ENCODE measurements around the gene DAPL1.

Gene DAPL1

GRCh38 chr2:158777077-158777476 is 18.0 kb upstream of the DAPL1 start:
- no peak for DNase-seq (ENCODE audit: low read depth)

DNA sequence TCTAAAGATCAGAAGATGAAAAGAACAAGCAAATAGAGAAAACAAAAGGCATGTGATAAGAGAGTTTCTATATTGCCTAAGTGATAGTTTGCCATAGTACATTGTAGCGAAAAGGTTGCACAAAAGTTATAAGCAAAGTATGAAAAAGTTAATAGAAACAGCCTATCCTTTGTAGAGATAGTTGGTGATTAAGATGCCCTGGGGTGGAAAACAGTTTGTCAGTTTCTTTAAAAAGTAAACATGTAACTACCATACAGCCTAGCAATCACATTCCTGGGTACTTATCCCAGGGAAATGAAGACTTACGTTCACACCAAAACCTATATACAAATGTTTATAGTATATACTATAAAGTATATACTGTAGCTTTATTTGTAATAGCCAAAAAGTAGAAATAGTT is 16.9 kb upstream of the DAPL1 start:
- DNase-seq (ENCODE audit: low read depth): no peak

DNA sequence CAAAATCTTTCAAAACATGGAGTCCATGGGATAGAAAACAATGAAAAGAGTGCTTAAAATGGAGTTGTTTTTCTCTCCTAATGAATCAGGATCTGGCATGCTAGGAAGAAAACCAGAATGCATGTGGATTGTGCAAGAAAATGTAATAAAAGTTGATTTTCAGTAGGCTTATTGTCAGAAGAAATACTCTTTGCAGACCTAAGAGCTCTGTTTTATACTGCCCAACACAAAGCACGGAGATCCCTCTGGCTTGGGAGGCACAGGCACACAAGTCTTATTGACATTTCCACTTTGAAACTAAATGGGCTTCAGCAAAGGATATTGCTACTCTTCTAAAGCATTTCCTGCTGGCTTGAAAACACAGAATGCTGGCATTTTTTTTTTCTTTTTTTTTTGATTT is 15.5 kb upstream of the DAPL1 start:
- DNase-seq (ENCODE audit: low read depth): no peak

- no peak for DNase-seq (ENCODE audit: low read depth)
Measured at GRCh38 chr2:158781353-158781961, 13.7 kb upstream of the DAPL1 start.

DNA sequence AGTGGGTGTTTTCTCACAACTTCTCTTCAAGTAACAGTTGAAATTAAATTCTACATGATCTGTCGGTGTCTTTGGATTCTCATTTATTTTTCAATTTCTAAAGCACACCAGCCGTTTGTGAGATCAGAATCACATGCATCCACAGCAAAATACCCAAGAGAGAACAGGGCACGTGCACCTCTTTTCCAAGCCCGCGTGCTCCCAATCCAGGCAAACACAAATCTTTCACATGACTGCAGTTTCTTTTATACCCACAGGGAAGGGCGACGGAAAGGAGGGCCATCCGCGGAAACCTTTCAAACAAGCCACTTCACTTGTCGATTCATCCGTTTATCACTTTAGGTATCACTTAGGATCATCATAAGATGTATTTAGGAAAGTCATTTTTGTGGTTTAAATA is 13.0 kb upstream of the DAPL1 start:
- no peak for DNase-seq (ENCODE audit: low read depth)

DNA sequence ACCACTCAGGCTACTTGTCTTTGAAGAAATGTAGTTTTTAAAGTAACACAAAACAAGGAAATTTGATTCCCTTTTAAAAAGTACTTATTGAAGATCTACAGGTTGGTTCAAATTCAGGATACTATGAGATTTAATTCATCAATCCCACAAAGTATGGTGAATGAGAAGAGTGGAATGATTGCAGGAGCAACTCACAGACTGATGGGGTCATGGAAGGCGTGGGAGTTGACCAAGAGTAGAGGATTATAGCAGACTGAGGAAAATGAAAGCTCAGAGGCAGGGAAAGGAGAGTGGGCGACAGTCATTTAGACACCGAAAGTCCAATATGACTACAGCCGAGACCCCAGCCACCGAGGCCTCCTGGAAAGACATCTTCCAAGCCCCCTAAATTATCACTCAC is 12.5 kb upstream of the DAPL1 start:
- DNase-seq (ENCODE audit: low read depth): no peak

- DNase-seq (ENCODE audit: low read depth): no peak
Measured at GRCh38 chr2:158783923-158784322, 11.2 kb upstream of the DAPL1 start.

DNA sequence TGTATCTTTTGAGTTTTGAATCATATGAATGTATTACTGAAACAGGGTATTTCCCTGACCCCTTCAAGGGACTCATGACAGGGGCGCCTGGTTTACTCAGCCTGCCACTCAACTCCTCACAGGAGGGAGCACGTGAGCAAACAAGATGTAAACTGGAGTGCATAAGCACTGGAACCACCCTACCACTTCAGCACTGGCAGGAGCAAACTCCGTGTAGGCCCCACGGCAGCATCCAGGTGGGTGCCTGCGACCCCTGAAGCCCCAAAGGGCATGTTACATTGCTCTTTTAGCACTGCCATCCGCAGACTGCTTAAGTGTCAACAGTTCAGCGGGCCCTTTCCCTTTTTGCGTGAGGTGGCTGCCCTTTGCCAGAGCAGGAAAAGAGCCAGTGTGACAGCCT is 8.2 kb upstream of the DAPL1 start:
- DNase-seq (ENCODE audit: low read depth): no peak

GRCh38 chr2:158788951-158789350 is 6.2 kb upstream of the DAPL1 start:
- no peak for DNase-seq (ENCODE audit: low read depth)

- no peak for DNase-seq (ENCODE audit: low read depth)
Measured at GRCh38 chr2:158796652-158797051, 1.5 kb downstream of the DAPL1 start.

- no peak for DNase-seq (ENCODE audit: low read depth)
Measured at GRCh38 chr2:158797963-158798700, 3.0 kb downstream of the DAPL1 start.

GRCh38 chr2:158799181-158799580 is 4.1 kb downstream of the DAPL1 start:
- DNase-seq (ENCODE audit: low read depth): no peak

- no peak for DNase-seq (ENCODE audit: low read depth)
Measured at GRCh38 chr2:158803506-158803905, 8.4 kb downstream of the DAPL1 start.

DNA sequence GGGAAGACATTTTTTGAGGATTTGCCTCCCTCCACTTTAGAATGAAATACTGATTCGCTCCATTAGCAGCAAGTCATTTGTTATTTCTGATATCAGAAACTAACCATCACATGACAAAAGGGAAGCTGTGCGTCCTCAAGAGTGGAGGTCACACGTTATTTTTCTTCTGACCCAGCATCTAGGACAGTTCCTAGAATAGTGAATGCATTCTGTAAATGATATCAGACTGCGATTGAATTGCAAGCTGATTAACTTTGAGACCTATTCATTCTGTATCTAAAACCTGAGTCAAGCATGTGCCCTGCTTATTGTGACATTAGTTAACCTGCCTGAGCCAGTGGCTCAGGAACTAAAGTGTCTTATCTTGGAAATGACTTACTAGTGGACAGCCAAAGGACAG is 10.1 kb downstream of the DAPL1 start:
- DNase-seq (ENCODE audit: low read depth): no peak

DNA sequence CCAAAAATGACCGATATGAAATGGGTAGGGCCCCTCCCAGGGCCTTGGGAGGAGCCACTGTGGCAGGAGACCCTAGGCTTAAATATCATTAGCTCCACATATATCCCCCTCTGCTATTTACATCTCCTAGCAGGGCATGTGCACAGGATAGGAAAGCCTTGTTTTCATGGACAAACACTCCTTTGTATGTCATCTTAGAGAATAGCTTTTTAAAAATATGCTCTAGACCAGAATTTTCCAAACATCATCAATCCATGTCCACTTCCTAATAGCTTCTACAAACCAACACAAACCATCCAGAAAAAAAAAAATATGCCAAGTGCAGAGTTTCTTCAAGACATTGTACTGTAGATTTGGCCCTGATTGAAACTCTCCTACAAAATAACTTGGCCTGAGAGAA is 10.8 kb downstream of the DAPL1 start:
- no peak for DNase-seq (ENCODE audit: low read depth)

DNA sequence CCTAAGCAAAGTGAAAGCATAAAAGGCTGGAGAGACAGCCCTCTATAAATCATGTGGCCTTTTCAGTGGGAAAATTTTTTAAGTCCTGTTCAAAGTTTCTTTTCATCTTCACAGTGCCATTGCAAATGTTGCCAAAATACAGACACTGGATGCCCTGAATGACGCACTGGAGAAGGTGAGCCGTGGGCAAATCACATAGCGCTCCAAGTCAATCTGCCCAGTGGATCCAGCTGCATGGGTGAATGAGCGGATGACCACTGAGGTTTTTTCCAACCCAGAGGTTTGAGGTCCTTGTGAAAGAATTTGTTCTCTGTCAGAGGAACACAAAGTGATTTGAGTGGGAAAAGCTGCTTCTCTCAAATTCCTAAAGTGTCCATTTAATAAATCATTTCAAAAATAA is 11.8 kb downstream of the DAPL1 start:
- no peak for DNase-seq (ENCODE audit: low read depth)

GRCh38 chr2:158808426-158808825 is 13.3 kb downstream of the DAPL1 start:
- DNase-seq (ENCODE audit: low read depth): no peak

GRCh38 chr2:158809816-158810215 is 14.7 kb downstream of the DAPL1 start:
- no peak for DNase-seq (ENCODE audit: low read depth)

GRCh38 chr2:158810731-158811460 is 15.8 kb downstream of the DAPL1 start:
- DNase-seq (ENCODE audit: low read depth): no peak

DNA sequence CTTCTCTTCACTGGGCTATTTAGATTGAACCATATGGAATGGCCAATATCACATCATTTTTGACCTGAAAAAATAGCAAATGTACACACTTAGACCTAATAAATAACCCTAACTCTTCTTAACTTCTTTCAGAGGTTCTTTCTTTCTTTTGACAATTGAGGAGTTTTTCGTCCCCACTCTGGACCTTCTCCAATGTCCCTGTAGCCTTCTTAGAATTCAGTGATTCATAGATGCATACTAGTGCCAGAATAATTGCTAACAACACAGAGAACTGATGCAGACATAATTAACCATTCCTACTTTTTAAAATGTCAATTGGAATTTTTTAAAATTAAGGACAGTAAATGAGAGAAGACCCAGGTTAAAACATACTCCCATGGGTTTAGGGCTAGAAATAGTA is 20.0 kb downstream of the DAPL1 start:
- no peak for DNase-seq (ENCODE audit: low read depth)

GRCh38 chr2:158815658-158816057 is 20.5 kb downstream of the DAPL1 start:
- DNase-seq (ENCODE audit: low read depth): no peak

DNA sequence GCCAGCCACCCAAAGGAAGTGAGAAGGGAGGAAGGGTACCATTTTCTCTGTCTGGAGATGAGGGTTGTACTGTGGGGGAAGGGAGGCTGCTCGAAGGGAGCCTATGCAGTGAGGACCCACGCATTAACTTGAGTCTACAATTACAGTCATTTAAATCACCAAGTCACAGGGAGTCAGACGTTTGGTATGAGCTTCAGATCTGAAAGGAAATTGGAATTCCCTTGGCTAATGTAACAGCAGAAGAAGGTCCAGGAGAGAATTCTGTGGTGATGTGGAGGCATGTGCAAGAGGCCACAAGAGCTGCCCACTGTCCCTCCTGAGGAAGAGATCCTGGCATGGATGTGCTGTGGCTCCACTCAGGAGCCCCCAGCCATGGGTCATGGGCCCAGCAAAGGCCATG is 22.5 kb downstream of the DAPL1 start:
- DNase-seq (ENCODE audit: low read depth): no peak

DNA sequence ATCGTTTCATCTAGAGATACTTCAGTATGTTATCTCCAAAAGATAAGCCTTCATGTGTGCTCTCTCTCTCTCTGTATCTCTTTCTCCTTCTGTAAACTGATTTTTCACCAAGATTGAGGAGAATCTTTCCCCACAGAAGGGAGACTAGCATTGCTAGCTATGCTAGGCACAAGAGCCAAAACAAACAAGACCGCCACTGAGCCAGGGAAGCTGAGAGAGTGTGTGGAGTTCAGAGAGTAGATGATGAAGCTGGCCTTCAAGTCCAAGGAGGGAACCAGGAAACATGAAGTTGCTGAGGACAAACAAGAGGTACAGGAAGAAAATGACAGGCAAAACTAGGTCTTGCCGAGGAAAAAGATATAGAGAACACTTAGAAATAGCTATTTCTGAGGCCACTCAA is 23.4 kb downstream of the DAPL1 start:
- DNase-seq (ENCODE audit: low read depth): no peak

All from HS-27A (cell line).